ENCODE measurements around the gene KCNQ2. TPM values are rescaled to one million over a fixed set of nuclear protein-coding genes. Genes with fewer than 3 reads are reported as not detected.

The KCNQ2 gene
- total RNA-seq, 1 experiment from 2014 or later = not detected

DNA sequence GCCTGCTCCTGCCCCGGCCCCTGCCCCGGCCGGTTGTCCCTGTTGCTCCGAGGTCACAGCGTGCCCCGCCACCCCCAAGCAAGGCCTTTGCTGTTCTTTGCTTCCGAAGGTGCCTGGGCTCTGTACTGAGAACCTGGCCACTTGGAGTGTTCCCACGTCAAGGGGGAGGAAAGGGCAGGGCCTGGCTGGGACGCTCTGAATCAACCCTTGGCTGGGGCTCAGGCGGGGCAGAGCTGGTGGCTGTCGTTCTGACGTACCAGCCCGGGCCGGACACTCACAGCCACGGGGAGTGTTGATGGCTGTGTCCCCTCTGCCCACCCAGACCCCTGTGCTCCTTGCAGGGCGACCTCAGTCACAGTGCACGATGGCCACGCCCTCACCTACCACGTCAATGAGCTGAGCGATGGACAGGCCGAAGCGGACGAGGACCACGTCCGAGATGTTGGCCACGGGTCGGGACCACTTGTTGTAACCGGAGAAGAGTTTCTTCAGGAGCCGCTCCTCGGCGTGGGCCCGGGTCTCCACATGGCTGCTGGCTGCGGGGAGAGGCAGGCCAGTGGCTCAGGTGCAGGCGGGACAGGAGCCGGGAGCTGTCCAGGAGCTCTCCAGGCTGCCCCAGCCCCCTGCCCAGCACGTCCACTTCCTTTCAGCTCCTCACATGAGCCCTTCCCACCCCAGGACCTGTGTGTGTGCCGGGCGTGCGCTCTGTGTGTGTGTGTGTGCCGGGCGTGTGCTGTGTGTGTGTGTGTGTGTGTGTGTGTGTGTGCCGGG lies 113.1 kb downstream of the KCNQ2 start:
- TF ChIP-seq, protein P1, sequence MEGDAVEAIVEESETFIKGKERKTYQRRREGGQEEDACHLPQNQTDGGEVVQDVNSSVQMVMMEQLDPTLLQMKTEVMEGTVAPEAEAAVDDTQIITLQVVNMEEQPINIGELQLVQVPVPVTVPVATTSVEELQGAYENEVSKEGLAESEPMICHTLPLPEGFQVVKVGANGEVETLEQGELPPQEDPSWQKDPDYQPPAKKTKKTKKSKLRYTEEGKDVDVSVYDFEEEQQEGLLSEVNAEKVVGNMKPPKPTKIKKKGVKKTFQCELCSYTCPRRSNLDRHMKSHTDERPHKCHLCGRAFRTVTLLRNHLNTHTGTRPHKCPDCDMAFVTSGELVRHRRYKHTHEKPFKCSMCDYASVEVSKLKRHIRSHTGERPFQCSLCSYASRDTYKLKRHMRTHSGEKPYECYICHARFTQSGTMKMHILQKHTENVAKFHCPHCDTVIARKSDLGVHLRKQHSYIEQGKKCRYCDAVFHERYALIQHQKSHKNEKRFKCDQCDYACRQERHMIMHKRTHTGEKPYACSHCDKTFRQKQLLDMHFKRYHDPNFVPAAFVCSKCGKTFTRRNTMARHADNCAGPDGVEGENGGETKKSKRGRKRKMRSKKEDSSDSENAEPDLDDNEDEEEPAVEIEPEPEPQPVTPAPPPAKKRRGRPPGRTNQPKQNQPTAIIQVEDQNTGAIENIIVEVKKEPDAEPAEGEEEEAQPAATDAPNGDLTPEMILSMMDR (IDR thresholded peaks at IDR 0.05; ENCODE audit: unreplicated experiment) = no peak
- no peak overlapping the region for H3K4me3 Mint-ChIP-seq (ENCODE audit: unreplicated experiment)
- no peak overlapping the region for H3K27ac Mint-ChIP-seq (ENCODE audit: low read depth, unreplicated experiment)
- CTCF ChIA-PET = interaction anchor here (0.6 to 1.8 kb wide), 5 partner anchors 58 to 468 kb away, joined by 3 to 6 read pairs (median 3); no protein-coding TSS in a partner anchor
- H3K4me1 Mint-ChIP-seq (ENCODE audit: insufficient read depth, unreplicated experiment) = no peaks in the 10 kb centered on the region
- H3K9me3 Mint-ChIP-seq (ENCODE audit: unreplicated experiment) = no peaks in the 10 kb centered on the region
- no peak for DNase-seq (ENCODE audit: unreplicated experiment)
- intact Hi-C loops (cut with micrococcal nuclease) = no loop called here
- H3K36me3 Mint-ChIP-seq (ENCODE audit: insufficient read depth, unreplicated experiment) = no peaks in the 10 kb centered on the region
- no TSS peak for BruUV-seq (replicated peaks)
- peaks cover 12% of the 10 kb centered on the region for H3K27me3 Mint-ChIP-seq (ENCODE audit: insufficient read depth, unreplicated experiment)
- POLR2A ChIA-PET = no interaction called here

DNA sequence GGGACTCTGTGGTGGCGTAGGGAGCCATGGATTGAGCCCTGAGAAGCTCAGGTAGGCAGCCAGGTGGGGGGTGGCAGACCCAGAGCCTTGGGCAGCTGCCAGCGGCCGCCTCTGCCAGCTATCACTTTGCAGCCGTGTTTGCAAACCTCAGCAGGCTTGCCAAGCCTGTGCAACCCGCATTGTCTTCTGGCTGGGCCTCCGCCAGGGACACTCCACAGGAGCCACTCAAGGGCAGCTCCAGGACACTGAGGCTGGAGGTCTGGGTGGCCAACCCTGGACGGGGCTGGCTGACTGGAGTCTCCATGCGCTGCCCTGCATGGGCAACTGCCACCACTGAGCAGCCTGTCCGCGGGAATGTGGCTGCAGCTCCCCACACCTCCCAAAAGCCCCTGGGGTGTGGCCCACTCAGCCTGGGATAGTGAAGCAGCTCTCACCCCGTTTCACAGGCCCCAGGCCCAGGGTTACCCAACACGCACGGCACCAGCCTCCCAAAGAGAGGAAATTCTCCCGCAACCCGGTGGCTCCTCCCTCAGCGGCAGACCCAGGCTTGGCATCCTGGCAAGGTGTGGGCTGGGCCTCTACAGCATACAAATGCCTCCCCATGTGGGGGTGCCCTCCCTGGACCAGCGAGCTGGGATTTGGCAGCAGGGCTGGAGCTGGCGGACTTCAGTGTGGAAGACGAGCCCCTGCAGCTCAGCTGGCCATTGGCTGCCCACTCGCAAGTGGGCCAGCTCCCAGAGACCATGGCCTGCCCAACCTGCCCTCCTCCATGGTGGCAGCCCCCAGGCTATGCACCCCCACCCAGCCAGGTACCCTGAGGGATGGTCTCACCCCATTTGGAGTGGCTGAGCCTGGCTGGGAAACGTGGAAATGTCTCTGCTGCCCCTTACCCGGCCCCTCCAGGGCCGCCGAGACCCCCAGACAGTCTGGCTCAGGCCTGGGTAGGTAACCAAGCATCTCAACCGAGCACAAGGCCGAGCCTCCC lies 114.2 kb downstream of the KCNQ2 start:
- BruUV-seq (replicated peaks) = no TSS peak
- TF ChIP-seq, protein P1 (IDR thresholded peaks at IDR 0.05; ENCODE audit: unreplicated experiment) = no peak
- H3K4me3 Mint-ChIP-seq (ENCODE audit: unreplicated experiment) = no peak overlapping the region
- POLR2A ChIA-PET = no interaction called here
- no peak overlapping the region for H3K27ac Mint-ChIP-seq (ENCODE audit: low read depth, unreplicated experiment)
- H3K9me3 Mint-ChIP-seq (ENCODE audit: unreplicated experiment) = no peaks in the 10 kb centered on the region
- intact Hi-C loops (cut with micrococcal nuclease) = no loop called here
- DNase-seq (ENCODE audit: unreplicated experiment) = peak; percentile 29
- H3K27me3 Mint-ChIP-seq (ENCODE audit: insufficient read depth, unreplicated experiment) = peaks cover 10% of the 10 kb centered on the region
- CTCF ChIA-PET = interaction anchor here (0.5 to 1.8 kb wide), 7 partner anchors 48 to 885 kb away, joined by 3 to 6 read pairs (median 4); no protein-coding TSS in a partner anchor
- no peaks in the 10 kb centered on the region for H3K36me3 Mint-ChIP-seq (ENCODE audit: insufficient read depth, unreplicated experiment)
- no peaks in the 10 kb centered on the region for H3K4me1 Mint-ChIP-seq (ENCODE audit: insufficient read depth, unreplicated experiment)

DNA sequence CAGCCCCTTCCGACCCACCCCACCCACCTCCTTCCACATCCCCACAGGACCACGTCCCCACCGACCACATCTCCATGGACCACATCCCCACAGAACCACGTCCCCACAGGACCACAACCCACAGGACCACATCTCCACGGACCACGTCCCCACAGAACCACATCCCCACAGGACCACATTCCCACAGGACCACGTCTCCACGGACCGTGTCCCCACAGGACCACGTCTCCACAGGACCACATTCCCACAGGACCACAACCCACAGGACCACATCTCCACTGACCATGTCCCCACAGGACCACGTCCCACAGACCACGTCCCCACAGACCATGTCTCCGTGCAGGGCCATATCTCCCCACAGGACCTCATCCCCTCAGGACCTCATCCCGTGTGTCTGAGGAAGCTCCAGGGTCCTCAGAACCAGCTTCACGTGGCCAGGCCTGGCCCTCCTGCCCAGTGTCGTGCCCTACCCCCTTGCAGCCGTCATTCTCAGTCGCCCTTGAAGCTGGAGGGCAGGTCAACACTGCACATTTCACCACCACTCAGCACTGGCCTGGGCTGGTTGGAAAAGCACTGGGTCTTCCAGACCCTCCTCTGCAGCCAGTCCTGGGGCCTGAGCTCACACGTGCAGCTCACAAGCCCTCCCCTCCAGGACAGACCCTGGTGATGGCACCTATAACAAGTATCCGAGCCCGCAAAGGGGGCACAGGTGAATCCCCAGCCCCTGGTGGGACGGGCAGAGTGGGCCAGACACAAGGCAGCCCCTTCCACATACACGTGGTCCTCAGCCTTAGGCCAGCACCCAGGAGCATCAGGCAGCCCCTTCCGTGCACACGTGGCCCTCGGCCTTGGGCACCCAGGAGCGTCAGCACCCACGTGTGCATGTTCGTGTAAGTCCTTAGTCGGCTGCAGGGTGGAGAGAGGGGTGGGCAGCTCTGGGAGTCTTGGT lies 115.2 kb downstream of the KCNQ2 start:
- intact Hi-C loops (cut with micrococcal nuclease) = no loop called here
- Mint-ChIP-seq H3K9me3 (ENCODE audit: unreplicated experiment) (no peaks in the 10 kb centered on the region), H3K4me3 (ENCODE audit: unreplicated experiment) (no peak overlapping the region), H3K27ac (ENCODE audit: low read depth, unreplicated experiment) (no peak overlapping the region), H3K4me1 (ENCODE audit: insufficient read depth, unreplicated experiment) (no peaks in the 10 kb centered on the region), H3K36me3 (ENCODE audit: insufficient read depth, unreplicated experiment) (no peaks in the 10 kb centered on the region), H3K27me3 (ENCODE audit: insufficient read depth, unreplicated experiment) (no peaks in the 10 kb centered on the region)
- BruUV-seq (replicated peaks) = no TSS peak
- POLR2A ChIA-PET = no interaction called here
- CTCF ChIA-PET = interaction anchor here (0.6 to 1.8 kb wide), 8 partner anchors 23 to 429 kb away, joined by 3 to 6 read pairs (median 4); no protein-coding TSS in a partner anchor
- no peak for DNase-seq (ENCODE audit: unreplicated experiment)
- TF ChIP-seq, protein P1 (IDR thresholded peaks at IDR 0.05; ENCODE audit: unreplicated experiment) = no peak
